DMS79 treated with DMSO at 0.1 percent for 48 hours (cell line): Measurements from ENCODE around the gene ZMIZ1.

Source experiments
- DNase-seq: peaks from one replicate; lab custom pipeline; 2025; lab: John Stamatoyannopoulos, UW

The ZMIZ1 gene

GRCh38 chr10:79170993-79171392, 102.2 kb downstream of the ZMIZ1 start:
- DNase-seq: no peak

- DNase-seq: no peak
Measured at GRCh38 chr10:79171504-79171903, 102.7 kb downstream of the ZMIZ1 start.

GRCh38 chr10:79172881-79173280, 104.1 kb downstream of the ZMIZ1 start:
- DNase-seq: no peak

GRCh38 chr10:79173582-79174262, 105.0 kb downstream of the ZMIZ1 start:
- no peak for DNase-seq

- no peak for DNase-seq
Measured at GRCh38 chr10:79176052-79176501, 107.3 kb downstream of the ZMIZ1 start.

- no peak for DNase-seq
Measured at GRCh38 chr10:79176949-79177602, 108.3 kb downstream of the ZMIZ1 start.

GRCh38 chr10:79178070-79178576, 109.4 kb downstream of the ZMIZ1 start:
- DNase-seq: no peak

GRCh38 chr10:79178614-79179163, 109.9 kb downstream of the ZMIZ1 start:
- peak; percentile 59 for DNase-seq

- peak; percentile 16 for DNase-seq
Measured at GRCh38 chr10:79179164-79179956, 110.6 kb downstream of the ZMIZ1 start.

- no peak for DNase-seq
Measured at GRCh38 chr10:79179957-79180309, 111.2 kb downstream of the ZMIZ1 start.

- no peak for DNase-seq
Measured at GRCh38 chr10:79180414-79181221, 111.9 kb downstream of the ZMIZ1 start.

- DNase-seq: no peak
Measured at GRCh38 chr10:79181227-79181626, 112.5 kb downstream of the ZMIZ1 start.

GRCh38 chr10:79181698-79182521, 113.1 kb downstream of the ZMIZ1 start:
- no peak for DNase-seq

- no peak for DNase-seq
Measured at GRCh38 chr10:79182781-79183467, 114.2 kb downstream of the ZMIZ1 start.

GRCh38 chr10:79183468-79183865, 114.7 kb downstream of the ZMIZ1 start:
- DNase-seq: no peak

GRCh38 chr10:79184145-79184625, 115.4 kb downstream of the ZMIZ1 start:
- peak; percentile 3 for DNase-seq

- no peak for DNase-seq
Measured at GRCh38 chr10:79184657-79185056, 115.9 kb downstream of the ZMIZ1 start.

- DNase-seq: no peak
Measured at GRCh38 chr10:79185067-79185774, 116.5 kb downstream of the ZMIZ1 start.

- no peak for DNase-seq
Measured at GRCh38 chr10:79185796-79186374, 117.1 kb downstream of the ZMIZ1 start.
